ENCODE results near the gene MAGOH.
"Not testable (repeated sequence)": the region's sequence is repeated elsewhere in the genome, so short reads cannot be mapped to it uniquely, and the experiment has no call there.

MAGOH gene

DNA sequence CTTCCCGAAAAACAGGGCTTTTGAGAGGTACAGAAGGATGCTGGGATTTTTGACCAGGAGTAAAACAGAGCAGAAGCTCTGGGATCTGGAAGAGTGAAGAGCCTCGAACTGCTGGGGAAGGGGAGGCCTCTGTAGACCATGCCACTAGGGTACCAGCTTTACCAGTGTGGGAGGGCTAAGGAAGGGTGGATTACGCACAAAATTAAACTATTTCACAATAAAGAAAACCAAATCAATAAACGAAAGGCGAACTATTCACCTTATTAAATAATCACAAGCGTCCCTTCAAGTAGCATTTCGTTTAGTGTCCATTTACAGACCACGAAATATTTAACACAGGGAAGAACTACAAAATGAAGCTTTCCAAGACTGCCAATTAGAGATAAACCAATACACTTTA lies 18.6 kb downstream of the MAGOH start:
- no peak for FAIRE-seq

DNA sequence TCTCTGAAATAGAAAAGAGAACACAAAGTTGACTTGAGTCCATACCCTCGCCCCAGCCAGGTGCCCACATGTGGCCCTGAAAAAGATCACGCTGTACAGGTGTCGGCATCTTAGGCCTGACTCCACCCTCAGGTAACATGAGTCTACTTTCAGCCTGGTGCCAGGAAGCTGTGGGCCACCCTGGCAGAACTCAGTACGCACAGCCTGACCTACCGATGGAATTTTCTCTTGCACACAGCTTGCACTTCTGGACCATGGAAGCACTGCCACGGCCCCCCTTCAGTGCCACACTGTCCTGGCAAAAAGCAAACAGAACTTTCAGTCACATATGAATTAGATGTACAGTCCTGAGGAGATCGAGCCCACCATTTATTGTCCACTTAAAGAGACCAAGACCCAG lies 20.1 kb downstream of the MAGOH start:
- no peak for FAIRE-seq

DNA sequence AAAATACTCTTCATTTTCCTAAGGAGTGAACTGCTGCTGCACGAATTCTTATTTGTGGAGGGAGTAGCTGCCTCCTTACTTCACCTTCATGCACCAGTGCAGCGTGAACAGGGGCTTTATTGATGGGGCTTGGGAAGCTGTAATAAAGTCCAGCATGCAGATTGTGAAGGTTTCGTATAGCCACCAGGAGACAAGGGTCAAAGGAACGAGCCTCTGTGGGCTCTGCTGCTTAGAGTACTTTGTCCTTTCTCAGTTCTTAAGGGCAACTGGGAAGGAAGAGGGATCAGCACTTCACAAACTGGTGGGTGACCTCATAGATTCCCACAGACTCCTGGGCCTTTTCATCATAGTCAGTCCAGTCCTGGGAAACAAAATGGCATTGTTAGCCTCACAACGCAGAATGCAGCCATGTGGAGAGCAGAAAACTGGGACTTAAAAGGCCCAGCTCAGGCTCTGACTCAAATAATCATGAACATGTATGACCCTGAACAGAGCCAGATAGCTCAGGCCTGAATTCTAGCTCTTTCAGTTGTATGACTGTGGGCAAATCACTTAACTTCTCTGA lies 23.9 kb downstream of the MAGOH start:
- FAIRE-seq, result no peak

DNA sequence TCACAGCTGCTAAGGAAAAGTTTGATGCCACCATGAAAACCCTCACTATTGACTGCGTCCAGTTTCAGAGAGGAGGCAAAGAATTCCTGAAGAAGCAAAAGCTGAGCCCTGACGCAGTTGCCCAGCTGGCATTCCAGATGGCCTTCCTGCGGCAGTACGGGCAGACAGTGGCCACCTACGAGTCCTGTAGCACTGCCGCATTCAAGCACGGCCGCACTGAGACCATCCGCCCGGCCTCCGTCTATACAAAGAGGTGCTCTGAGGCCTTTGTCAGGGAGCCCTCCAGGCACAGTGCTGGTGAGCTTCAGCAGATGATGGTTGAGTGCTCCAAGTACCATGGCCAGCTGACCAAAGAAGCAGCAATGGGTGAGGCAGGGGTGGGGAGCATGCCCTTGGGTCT lies 27.4 kb downstream of the MAGOH start:
- no peak for FAIRE-seq

DNA sequence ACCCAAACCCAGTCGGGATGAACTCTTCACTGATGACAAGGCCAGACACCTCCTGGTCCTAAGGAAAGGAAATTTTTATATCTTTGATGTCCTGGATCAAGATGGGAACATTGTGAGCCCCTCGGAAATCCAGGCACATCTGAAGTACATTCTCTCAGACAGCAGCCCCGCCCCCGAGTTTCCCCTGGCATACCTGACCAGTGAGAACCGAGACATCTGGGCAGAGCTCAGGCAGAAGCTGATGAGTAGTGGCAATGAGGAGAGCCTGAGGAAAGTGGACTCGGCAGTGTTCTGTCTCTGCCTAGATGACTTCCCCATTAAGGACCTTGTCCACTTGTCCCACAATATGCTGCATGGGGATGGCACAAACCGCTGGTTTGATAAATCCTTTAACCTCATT lies 28.0 kb downstream of the MAGOH start:
- no peak for FAIRE-seq

DNA sequence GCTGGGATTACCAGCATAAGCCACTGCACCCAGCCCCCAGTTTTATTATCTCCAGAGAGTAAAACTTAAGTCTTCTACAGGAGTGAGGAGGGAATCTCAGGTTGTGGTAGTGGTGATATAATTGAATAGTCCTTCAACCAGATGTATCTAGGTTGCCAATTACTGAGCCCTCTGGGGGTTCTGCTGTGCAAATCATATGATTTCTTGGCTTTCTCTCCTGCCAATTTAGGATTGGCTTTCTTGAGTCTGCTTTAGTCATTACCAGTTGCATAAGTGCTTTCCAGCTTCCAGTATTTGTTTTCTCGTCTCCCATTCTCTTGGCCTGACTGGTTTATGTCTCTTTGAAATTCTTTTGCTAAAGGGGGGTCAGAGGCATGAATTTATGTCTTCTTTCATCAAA lies 30.6 kb downstream of the MAGOH start:
- FAIRE-seq, result no peak

DNA sequence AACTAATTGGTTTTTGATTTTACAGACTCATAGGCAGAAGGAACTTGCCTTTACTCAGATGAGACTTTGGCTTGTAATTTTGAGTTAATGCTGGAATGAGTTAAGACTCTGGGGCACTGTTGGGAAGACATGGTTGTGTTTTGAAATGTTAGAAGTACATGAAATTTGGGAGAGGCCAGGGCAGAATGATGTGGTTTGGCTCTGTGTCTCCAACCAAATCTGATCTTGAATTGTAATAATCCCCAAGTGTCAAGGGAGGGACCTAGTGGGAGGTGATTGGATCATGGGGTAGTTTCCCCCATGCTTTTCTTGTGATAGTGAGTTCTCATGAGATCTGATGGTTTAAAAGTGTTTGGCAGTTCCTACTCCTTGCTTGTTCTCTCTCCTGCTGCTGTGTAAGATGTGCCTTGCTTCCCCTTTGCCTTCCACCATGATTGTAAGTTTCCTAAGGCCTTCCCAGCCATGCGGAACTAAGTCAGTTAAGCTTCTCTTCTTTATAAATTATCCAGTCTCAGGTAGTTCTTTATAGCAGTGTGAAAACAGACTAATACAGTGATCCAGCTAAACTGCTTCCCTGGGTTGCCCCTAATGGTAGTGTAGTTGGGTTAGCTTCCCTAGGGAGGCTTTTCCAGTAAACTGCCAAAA lies 31.5 kb downstream of the MAGOH start:
- no peak for FAIRE-seq

DNA sequence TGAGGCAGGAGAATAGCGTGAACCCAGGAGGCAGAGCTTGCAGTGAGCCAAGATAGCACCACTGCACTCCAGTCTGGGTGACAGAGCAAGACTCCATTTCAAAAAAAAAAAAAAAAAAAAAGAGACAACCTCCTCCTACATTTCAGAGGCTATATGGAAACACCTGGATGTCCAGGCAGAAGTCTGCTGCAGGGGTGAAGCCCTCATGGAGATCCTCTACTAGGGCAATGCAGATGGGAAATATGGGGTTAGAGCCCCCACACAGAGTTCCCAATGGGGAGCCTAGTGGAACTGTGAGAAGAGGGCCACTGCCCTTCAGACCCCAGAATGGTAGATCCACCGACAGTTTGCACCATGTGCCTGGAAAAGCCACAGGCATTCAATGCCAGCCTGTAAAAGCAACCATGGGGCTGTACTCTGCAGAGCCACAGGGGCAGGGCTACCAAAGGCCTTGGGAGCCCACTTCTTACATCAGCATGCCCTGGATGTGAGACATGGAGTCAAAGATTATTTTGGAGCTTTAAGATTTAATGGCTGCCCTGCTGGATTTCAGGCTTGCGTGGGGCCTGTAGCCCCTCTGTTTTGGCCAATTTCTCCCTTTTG lies 32.1 kb downstream of the MAGOH start:
- not testable (repeated sequence) for FAIRE-seq

DNA sequence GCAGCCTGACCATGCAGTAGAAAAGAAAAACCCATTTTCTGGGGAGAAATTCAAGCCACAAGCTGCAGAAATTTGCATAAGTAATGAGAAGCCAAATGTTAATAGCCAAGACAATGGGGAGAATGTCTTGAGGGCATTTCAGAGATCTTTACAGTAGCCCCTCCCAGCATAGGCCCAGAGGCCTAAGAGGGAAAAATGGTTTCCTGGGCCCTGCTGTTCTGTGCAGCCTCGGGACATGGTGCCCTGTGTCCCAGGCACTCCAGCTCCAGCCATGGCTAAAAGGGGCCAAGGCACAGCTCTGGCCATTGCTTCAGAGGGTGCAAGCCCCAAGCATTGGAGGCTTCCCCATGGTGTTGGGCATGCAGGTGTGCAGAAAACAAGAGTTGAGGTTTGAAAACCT lies 32.8 kb downstream of the MAGOH start:
- FAIRE-seq, result not testable (repeated sequence)

DNA sequence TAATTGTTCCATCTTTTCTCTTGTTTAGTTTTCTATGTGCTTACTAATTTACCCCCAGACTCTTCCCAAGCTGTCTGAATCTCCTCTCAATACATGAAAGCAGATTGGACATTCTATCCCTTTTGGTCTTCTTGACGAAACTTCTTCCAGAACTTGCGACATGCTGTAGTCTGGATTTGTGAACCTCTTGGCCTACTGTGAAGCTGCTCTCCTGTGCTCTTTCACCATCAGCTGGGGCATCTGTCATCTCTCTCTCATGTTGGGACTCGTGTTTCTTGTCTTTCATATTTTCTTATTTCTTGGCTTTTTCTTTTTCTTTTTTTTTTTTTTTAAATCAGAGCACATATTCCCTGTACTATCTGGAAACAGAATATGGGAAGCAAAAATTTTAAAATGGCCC lies 34.9 kb downstream of the MAGOH start:
- no peak for FAIRE-seq

DNA sequence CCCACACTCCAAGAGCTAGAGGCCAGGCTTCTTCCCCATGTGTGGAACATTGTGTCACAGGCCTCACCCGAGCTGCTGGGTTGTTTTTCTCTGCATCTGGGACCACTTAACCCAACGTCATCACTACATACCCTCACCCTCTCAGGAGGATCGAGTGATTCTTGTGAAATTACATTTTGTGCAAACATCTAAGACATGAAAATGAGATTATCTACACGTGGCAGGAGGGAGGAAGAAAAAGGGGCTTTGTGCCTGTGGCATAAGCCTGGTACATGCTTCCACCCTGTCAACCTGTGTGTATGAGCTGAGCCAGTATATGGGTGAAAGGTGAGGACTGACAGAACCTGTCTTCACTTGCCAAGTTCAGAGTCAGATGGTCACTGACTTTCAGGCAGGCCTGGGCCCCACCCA lies 40.1 kb downstream of the MAGOH start:
- FAIRE-seq, result no peak

DNA sequence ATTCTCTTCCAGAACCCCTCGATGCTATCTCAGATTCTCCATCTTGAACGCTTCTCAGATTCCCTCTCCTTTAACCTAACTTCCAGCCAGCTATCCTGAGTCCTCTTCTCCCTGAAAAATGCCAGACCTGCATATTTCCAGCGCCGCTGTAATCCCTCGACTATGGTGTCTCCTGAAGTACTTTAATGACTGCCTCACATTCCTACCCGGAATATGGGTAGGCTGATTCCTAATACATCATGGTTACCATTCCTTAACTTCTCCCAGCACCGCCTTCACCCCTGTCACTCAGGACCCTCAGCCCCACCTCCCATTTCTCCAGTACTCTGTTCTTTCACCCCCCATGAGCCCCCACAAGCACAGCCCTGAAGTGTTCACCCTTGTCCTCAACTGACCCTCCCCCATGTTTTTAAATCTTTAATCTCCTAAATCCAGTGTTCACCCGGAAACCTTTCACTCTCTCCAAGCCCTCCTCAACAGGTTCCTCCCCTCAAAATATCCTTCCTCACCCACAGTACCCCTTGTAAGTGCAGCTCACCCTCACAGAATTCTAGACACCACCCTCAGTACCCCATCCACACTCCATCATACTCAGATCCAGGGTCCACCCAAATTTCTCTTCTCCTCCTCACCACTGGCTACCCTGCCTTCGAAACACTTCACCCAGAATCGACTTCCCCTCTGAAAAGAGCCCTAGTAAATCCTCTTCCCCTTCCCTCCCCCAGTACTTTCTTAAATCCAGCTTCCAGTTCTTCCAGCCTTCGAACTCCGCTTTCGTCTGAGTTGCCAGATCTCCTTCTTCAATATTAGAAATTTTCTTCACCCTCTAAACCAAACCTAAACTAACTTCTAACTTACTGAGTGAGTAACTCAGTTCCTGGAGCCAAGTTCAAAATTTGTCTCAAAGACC lies 40.8 kb downstream of the MAGOH start:
- no peak for FAIRE-seq

DNA sequence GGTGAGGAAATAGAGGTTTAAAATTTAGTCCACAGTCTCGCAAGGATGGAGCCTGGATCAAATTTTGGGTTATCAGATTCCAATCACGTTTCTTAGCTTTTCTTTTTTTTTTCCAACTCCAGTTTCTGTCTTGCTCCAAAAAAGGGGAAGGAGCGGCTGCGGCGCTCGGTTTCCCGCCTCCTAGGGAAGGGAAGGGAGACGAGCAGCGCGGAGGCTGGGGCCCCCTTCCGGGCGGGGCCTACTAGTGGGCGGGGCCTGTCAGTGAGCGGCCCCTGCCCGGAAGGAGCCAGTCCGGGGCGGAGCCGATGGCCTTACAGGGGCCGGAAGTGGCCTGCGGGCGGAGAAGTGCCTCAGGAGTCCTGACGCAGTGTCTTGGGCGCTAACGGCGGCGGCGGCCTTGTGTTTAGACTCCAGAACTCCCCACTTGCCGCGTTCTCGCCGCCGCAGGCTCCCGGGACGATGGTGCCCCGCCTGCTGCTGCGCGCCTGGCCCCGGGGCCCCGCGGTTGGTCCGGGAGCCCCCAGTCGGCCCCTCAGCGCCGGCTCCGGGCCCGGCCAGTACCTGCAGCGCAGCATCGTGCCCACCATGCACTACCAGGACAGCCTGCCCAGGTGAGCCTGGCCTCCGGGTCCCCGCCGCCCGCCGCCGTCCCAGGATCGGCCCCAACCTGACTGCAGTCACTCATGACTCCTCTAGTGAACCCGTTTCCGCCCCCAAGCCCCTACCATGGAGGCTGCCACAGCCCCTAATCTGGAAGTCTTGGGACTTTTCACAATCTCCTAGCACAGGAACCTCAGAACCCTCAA lies 41.6 kb downstream of the MAGOH start, which contains the start of gene CPT2:
CPT2 (plus strand) TSS at position 340 of the 806 bp plus-strand sequence; CDS start at position 460, 120 bp downstream.
- peak; percentile 71 for FAIRE-seq

DNA sequence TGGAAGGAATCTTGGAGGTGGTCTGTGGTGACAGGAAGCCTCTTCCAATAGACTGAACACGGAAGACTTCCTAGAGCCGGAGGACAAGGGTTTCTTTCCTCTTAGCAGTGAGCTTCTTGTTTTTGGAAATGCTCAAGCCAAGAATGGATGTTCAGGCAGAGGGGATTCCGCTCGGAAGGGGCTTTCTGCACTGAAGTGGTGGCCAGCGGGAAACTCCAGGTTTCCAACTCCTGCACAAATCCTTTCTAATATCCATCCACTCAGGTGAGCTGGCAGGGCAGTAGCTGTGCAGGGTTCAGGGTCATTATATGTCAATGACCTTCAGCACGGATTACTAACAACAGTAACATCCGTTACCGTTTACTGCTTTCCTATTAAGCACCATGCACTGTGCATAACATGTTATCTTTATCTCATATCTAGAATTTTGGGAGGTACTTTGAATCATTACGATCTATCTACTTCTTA lies 42.3 kb downstream of the MAGOH start:
- FAIRE-seq, result no peak

DNA sequence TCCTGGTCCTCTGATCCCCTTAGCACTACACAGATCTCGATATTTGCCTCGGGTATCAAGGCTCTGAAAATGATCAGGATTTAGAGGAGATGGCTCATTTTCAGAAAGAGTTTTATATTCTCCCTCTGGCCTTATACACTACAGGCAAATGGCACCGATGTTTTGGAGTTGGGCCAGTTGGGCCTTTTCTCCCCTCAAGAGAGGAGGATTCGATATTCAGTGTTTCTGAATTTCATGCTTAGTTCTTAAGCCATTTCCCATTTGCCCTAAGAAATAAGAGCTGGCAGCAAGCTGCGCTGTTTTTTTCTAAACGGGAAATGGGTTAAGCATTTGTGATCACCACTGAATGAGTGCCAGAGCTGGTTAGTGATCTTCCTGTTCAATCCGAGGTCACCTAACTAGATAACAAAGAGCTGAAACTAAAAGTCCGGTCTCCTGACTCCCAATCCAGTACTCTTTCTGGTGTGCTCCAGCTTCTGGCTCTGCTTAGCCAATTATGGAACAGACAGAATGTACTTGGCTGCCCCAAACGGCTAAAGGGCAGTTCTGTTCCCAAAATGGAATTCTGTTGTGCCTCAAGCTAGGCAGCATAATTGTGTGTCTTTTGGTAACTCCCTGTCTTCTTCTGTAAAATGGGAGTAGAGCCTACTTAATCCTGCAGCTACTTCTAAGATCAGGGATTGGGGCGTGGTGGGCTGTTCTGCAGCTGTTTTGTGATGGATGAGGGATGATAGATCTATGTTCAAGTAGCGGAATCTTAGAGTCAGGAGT lies 42.9 kb downstream of the MAGOH start:
- FAIRE-seq, result no peak

DNA sequence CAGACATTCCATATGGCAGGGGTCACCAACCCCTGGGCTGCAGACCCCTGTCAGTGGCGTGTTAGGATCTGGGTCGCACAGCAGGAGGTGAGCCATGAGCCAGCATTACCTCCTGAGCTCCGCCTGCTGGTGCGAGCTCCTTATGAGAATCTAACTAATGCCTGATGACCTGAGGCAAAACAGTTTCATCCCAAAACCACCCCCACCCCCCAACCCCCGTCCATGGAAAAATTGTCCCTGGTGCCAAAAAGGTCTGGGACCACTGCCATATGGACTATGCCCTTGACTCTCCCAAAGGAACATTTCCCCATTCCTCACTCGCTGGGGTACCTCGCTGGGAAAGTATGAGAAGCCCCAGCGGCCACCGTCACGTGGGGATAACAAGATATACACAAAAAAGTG lies 48.1 kb downstream of the MAGOH start:
- FAIRE-seq, result no peak

DNA sequence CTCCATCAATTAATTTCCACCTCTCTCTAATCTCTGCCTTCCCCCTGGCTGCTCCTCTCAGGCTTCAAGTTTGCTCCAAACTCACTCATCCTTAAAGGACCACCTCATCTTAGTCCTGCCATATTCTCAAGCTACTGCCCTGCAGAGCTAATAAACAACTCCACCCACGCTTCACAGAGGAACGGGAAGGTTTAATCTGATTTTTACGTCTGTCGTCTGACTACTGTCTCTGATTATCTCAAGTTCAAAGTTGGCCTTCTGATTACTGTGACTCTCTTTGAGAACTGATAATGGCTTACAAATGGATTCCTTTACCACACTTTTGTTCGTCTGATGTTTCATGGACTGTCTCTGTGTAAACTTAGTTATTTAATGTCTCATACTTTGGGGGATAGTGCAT lies 49.3 kb downstream of the MAGOH start:
- FAIRE-seq, result no peak

DNA sequence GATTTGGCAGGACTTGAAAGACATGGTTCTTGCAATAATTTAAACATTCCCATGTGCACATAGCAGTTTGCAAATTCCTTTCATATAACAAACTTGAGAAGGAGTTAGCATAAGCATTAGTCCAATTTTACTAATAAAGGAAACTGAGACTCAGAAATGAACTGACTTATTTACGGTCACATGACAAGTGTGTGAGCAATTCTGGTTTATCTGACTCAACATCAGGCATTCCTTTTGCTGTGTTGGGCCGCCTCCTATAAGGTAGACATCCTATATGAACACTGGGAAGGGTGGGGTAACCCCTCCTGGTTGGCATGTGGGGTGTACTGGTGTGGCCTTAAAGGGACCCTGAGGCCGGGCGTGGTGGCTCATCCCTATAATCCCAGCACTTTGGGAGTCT lies 50.2 kb downstream of the MAGOH start:
- no peak for FAIRE-seq

DNA sequence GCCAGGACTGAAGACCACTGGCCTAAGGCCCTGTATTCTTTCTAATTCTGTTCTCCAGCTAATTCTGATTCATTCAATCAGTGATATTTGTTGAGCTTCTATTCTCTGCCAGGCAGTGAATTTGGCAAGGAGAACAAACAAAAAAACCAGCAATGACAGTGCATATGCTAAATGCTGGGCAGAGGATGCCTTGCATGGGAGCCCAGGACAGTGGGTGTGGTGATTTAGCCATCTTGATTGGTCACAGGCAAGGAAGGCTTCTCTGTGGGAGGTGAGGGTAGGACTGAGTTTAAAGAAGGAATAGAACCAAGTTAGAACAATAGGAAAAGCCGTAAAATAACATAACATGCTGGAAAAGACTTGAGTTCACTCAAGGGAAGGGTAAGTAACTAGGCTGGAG lies 50.9 kb downstream of the MAGOH start:
- no peak for FAIRE-seq

DNA sequence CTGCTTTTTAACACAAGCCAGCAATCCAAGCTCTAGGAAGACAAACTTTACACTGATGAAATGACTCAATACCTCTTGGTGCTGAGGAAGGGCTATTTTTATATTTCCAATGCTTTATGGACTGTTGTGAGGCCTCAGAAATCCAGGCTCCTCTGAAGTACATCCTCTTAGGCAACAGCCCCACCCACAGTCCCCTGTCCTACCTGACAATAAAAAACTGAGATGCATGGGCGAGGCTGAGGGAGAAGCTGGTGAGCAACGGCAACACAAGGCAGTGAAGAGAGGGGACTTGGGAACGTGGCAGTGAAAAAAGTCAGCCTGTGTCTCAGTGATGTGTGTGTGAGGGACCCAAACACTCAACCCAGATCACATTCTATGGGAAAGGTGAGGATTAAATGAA lies 51.8 kb downstream of the MAGOH start:
- FAIRE-seq, result no peak

DNA sequence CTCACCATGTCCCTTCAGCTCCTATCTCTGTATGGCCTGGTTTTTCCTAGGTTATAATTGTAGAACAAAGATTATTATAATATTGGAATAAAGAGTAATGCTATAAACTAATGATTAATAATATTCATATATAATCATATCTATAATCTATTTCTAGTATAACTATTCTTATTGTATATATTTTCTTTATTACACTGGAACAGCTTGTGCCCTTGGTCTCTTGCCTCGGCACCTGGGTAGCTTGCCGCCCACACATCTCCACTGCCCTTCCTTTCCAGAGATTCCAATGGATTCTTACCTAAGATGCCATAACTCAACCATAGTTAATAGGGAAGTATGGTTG lies 52.4 kb downstream of the MAGOH start:
- FAIRE-seq, result peak; percentile 80
